Measurements from ENCODE around the gene FCAMR.

FCAMR gene, protein sequence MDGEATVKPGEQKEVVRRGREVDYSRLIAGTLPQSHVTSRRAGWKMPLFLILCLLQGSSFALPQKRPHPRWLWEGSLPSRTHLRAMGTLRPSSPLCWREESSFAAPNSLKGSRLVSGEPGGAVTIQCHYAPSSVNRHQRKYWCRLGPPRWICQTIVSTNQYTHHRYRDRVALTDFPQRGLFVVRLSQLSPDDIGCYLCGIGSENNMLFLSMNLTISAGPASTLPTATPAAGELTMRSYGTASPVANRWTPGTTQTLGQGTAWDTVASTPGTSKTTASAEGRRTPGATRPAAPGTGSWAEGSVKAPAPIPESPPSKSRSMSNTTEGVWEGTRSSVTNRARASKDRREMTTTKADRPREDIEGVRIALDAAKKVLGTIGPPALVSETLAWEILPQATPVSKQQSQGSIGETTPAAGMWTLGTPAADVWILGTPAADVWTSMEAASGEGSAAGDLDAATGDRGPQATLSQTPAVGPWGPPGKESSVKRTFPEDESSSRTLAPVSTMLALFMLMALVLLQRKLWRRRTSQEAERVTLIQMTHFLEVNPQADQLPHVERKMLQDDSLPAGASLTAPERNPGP

DNA sequence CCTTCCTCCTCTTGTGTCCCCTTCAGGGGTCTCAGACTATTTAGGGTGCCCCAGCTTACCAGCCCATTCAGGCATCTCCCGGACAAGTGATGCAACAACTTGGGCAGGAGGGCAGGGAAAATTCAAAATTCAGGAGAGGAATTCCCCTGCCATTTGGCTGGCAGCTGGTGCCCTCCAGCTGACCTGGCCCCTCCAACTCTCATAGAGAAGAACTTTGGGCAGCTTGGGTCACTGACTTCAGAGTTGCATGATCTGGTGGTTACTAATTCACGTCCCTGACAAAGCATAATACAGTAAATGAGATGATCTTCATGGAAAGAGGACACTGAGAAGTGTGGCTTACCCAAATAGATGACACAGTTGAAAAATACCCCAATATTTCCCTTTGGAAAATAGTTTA, at the start of gene FCAMR:
Gene FCAMR, minus strand, starts transcription at position 15 of the 400 bp plus-strand sequence. CDS start 335 bp downstream, outside the sequence.
- DNase-seq, result peak; percentile 7

DNA sequence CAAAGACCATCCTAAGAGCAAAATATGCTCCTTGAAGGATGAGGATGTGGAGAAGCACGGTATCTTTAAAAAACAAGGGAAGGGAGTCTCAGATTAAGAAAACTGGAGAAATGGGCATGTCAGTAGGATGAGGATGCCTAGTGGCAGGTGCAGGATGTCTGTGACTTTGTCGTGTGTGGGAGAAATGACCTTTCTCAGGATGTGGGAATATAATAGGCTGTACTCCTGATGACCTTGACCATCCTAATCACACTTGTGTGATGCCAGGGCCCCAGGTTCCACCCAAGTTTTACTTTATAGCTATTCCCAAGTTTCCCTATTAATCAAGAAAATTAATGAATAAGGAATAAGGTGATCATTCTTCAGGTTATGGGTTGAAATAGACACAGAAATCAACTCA, 49.4 kb upstream of the FCAMR start:
- no peak for DNase-seq

DNA sequence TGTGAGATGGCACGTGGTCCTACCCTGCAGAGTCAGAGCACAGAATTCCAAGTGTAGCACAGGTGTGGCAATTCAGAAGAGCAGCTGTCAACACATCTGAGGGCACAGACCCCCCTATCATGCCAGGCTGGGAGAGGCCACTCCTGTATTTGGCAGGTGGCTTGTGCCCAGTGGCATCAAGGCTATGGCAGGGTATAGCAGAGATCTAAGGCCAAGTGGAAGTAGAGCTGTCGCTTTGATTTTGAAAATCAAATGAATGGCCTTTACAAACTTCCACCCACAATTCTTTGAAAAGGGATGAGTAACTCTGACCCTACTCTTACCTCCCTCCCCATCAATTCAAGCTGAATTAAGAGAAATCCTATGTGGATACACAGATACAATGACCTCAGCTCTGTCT, 48.9 kb upstream of the FCAMR start:
- DNase-seq, result no peak

DNA sequence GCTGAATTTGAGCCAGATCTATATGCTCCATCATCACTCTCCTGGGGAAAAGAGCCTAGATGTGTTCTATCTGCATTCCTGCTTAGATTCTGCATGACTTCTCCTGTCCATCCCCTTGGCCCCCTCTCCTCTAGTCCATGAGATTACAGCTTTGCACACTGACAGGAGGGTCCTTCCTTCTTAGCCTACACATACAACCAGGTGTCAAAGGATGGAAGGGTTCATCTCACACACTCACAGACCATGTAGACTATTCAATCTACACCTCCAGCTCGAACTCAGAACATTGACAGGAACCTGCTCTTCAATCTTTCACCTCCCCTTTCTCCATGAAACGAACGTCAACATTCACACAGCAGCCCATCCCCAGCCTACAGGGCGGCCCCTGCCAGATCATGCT, 48.4 kb upstream of the FCAMR start:
- no peak for DNase-seq

DNA sequence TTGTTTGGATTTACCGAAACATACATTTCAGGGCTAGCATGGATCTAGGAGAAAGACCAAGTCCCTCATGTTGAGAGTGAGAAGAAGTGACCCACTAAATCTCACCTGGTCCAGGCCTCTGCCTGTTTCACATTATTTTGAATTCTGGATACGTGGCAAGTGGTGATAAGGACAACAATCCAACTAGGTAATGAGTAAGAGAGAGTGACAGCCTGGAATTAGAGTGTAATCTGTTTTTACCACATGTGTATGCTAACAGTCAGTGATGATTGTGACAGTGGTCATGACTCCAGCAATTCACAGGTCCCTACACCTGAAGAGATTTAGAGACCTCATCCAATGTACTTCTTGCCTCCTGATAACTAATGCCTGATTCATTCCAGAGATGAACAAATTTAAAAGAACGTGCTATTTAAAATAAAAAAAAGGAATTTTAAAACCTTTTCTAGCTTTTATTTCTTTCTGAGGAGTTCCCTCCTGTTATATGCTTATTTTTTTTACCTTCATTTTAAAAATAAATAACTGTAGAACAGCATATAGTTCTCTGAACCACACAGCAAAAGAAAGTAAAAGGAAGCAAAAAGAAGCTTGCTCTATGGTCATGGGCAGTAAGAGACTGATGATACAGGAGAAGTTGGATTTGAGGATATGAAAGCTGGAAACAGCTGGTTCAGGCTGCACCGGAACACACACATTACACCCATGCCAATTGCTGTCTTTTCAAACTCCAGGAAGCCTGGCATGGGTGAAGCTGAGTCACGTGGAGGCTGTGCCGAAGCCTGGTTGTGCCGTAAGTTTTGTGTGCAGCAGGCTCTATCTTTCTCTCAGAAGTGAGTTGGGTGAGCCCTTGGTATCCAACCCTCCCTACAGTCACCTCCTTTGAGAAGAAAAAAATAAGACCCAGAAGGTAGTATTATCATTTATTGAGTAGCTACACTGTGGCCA, 47.6 kb upstream of the FCAMR start:
- DNase-seq, result no peak

DNA sequence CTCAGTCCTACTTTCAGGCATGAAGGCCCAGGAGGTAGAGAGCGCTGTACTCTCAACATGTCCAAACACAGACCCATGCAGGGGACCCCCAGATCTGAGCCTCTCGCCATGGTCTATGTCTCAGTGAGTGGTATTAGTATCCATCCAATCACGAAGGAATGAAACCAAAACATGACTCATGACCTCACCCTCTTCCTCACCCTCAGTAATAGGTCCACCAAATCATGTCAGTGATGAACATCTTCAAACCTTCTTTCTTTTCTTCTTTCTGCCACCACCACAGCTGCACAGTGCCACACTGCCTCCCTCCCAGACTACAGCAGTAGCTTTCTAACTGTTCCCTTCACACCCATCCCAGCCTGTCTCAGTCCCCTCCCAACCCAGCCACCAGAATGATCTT, 45.5 kb upstream of the FCAMR start:
- no peak for DNase-seq

DNA sequence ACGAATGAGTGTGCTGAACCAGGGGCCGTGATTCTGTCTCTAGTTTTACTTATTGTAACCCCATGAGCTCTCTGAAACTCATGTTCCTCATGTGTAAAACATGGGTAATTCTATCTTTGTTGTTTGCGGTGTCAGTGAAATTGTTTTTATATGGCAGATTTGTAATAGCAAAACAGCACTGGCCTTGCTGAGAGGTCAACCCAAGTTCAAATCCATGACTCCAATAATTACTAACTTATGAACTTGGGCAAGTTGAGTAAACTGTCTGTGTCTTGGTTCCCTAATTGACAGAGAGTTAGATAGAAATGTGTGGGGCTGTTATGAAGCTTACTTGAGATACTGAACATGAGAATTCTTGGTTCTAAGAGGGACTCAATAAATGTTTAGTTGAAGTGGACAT, 44.5 kb upstream of the FCAMR start:
- no peak for DNase-seq

DNA sequence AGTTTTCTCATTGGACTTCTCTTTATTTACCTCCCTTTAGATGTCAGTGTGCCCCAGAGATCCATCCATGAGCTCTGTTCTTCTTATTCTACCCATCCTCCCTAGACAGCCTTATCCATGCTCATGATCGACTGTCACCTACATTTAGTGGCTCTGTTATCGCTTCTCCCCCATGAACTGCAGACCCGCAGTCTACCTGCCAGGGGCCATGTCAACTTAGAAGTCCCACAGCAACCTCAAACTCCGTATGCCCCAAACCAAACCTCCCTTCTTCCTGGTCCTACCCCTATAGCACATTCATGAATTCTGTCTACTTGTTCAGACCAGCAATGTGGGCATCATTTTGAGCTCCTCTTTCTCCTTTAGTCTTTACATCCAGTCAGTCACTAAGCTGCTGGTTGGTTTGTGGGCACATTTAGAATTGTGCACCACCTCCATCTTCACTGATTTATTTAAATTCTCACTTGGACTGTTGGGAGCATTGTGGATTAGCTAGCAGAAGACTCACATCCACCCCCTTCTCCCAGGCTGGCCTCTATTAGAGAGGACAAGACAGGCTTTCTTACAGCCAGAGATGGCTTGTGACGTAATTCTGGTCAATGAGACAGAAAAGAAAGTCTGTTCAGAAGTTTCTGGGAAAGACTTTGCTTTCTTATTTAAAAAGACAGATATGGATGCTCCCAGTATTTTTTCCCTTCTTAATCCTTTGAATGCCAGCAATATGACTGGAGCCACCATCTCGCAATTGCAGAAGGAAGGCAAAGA, 43.2 kb upstream of the FCAMR start:
- DNase-seq, result no peak

DNA sequence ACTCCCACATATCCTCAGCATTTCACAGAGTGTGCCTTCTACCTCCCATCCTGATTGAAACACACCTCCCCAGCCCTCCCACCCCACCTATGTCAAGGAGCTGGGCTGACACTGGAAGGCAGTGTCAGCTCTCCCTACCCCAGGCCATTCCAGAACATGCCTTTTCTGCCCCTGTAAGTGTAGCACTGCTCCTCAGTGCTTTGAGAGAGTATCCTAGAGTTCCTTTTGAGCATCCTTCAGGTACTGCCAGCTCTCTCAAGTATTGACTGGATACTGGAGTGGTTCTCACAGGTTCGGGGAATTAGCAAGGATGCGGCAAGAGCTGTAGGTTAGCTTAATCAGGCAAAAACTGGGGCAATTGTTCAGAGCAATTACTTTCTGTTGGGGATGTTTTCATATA, 40.5 kb upstream of the FCAMR start:
- DNase-seq, result no peak

DNA sequence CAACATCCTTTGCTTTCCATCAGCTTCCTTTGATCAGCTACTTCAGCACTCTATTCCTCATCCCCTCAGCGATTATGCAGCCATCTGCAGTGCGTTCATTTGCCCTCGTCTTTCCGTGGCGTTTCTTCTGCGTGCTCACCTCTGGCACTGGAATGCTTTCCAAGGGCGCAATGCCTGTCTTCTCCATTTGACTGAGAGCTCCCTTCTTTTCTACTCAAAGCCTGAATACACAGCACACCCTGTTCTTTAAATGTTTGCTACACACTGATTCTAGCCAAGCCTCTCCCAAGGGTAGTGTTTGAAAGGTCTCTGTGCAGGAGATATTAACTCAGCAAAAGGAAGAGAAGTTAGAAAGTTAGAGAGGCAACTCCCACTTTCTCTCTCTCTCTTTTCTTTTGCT, 39.7 kb upstream of the FCAMR start:
- DNase-seq, result no peak

DNA sequence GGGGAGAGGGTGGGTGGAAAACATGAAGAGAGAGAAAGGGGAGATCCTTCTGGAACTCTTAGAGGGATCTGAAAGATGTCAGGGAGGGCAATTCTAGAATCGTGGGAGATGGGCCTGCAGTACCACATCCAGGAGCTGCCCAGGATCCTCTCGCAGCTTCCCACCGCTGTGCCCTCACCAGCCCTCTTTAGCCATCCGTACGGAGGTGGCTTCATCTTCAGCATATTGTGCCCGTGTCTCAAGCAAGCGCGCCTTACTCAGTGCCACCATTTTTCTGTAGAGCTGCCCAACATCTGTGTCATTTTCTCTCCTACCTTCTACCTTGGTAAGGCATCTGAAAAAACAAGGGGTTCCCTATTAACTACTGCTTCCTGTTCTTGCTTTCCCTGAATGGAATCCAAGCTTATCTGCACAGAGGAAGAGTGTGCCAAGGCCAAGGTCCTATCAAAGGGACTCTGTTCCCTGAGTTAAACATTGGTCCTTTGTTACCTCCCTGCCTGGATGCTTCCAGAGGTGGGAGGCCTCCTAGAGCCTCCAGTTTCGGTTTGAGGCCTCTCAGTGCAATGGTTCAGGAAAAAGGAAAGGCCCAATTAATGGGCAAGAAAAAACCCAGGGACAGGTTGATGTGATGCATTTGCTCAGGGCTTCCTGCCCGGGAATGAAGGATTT, 39.1 kb upstream of the FCAMR start:
- DNase-seq, result no peak

DNA sequence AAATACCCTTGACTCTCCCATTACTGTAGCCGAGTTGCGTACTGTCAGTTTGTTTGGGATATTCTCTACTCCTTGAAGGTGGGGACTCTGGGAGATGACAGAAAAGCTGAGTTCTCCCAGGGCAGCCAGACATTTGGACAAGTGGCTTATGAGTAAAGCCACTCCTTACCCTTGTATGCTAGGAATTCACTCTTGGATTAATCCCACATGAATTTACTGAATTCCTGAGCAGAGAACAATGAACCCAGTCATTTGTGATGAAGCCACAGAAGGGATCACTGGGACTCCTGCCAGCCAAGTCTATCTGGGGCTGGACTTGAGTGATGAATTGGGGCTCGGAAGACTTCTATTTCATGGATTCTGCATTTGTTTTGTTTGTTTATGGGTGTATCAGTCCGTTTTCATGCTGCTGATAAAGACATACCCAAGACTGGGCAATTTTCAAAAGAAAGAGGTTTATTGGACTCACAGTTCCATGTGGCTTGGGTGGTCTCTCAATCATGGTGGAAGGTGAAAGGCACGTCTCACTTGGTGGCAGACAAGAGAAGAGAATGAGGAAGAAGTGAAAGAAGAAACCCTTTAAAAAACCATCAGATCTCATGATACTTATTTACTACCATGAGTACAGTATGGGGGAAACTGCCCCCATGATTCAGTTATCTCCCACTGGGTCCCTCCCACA, 37.2 kb upstream of the FCAMR start:
- DNase-seq, result peak; percentile 80

DNA sequence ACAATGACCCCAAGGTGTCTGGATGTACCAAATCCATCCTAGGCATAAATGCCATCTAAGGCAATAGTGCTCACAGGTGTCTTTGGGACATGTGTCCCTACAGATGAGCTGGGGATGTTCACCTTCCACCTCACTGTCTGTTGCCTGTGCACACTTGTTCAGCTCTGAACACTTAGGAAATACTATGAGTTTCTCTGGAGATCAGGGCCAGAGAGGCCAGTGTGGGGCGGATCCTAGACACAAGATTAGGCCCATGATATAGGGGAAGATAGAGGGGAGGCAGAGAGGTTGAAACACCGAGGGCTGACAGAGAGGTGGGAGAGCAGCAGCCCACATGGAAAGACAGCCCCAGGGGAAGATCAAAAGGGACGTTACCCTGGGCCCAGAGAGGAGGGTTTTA, 36.7 kb upstream of the FCAMR start:
- DNase-seq, result no peak

DNA sequence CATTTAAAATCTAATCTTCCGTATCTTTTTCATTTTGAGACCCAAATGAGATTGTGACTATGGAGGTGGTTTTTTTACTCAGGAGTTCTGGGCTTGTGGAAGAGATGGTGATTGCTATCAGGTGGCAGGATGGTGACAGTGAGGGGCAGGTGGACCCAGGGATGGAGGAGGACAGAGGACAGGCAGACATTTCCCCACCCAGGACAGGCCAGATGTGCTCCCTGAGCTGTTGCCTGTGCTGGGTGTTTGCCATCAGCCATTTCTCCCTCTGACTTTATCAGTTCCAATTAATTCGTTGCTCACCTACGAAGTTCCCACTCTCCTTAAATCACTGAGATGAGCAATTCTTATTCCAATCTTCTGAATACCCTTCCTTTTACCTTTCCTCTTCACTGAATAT, 35.8 kb upstream of the FCAMR start:
- DNase-seq, result no peak

DNA sequence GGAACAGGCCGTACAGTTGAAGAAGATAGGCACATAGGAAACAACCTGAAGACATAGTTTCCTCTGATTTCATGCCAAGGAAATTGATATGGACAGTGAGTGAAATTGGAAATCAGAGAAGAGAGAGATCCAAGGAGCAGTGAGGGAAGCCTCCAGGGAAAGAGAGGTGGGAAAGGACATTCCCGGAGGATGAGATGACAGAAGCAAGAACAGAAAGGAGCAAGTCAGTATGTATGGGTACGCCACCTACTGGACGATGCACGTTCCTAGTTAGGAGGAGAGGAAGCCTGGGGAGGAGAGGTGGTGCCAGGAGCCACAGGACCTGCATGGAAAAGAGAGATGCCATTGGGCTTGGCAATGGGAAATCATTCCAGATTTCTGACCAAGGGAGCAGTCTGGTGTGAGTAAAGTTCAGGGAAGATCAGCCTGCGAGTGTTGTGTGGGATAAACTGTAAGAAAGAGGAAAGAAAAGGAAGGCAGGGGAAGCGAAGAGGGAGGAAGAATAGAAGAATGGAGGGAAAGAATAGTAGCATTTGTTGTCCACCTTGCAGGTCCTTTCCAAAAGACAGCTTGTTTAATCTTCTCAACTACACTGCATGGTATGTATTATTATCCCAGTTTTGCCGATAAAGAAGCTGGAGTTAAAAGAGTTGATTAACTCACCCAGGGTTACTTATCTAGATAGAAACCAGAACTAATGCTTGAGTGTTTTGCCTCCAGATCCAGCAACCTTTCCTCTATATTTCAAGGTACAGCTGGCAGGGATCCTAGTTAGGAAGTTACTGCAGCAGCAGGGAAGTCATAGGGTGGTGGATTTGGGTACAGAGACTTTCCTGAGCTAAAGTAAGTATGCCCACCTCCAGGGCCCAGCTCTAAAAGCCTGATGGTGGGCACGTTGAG, 34.9 kb upstream of the FCAMR start:
- peak; percentile 88 for DNase-seq

DNA sequence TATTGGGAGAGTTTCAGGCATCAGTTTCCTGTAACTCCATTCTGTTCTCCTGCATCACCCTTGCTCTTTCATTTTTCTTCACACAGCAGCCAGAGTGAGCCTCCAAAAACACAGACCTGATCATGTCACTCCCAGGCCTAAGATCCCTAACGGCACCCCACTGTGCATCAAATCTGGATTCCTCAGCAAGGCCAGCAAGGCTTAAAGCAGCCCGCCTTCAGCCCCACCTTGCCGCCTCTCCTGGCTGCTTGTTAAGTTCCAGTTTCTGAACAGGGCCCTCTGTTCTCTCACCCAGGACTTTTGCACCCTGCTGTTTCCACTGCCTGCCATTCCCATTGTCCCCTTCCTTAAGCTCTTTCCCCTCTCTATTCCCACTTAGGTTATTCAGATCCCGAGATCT, 33.0 kb upstream of the FCAMR start:
- DNase-seq, result no peak

DNA sequence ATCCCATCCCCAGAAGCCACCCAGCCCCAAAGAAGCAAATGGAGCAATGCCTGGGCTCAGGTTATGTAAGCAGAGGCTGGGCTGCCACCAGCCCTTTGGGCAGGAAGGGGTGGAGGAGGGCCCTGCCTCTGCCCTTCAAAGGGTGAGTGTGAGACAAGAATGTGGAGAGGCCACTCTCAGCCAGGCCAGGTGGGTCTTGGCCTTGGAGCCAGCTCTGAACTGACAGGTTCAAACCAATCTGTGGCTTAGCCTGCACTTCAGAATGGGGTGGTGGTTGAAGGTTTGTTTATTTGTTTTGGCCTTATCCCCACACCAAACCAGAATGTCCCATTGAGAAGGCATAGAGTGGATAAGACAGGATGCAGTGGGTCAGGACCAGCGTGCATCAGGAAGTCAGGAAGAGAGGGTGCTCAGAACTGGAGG, 32.5 kb upstream of the FCAMR start:
- no peak for DNase-seq

DNA sequence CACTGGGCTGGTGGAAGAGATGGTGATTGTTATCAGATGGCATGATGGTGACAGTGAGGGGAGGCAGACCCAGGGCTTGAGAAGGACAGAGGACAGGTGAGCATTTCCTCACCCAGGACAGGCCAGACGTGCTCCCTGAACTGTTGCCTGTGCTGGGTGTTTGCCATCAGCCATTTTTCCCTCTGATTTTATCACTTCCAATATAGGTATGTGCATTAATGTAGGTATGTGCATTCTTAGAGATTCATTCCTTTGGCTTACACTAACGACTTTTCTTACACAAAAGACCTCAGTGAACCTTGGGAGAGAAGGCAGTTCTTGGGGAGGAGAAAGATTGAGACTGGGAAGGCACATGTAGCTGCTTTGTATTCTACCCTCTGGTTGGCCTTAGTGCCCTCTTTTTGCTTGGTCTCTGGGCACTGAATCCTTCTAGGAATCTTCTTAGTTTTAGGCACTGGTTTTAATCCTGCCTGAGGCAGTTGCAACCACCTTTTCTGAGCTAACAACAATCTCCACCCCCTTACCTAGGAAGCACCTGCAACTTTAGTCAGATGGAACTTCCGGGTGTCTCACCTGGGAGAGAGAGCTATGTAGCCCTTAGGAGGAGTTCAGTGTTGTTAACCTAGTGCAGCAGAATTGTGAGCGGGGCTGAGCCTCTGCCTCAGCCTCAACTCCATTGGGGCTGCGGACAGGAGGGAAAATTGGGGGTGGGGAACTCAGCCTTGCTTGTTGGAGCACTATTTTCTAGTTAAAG, 31.4 kb upstream of the FCAMR start:
- no peak for DNase-seq

DNA sequence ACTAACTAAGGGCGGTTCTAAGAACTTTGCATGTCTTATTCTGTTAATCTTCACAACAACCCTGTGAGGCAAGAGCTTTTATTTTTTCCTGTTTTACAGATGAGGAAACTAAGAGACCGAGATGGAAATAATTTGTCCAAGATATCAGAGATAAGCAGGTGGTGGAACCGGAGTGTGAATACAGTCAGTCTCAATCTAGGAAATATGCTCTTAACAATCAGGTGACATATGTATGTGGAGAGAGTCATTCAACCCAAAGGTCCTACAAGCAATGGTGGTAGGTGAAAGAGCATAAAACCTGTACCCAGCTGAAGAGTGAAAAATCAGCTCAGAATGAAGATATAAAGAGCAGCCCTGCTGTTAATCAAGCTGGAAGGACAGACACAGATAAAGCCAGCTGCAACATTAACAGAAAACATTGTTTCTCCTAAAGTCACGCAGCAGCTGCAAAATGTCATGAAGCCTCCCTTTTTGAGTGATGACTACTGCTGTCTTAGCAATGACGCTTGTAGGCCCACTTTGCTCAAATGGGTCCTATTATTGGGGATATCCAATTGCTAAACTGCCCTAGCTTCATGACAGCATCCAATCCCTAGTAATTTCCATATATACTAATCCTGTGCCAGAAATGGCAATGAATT, 30.5 kb upstream of the FCAMR start:
- no peak for DNase-seq

Measured in islet precursor cell (in vitro differentiated cells).